Tibial nerve (tissue), 3 donors: ENCODE data around the gene EIF4ENIF1.

ENCODE experiments used
- POLR2A ChIP-seq, 2 donors: fragments of 450-650 bp; IDR thresholded peaks; one replicate each; pipeline ENCODE4 v1.6.1; 2017; ENCODE audit warnings: antibody characterized with exemption in 2 of 2, mild to moderate bottlenecking in 2 of 2, moderate library complexity in 2 of 2
- TF ChIP-seq, protein P1 (sequence below), 5 experiments: fragments of 200-600 bp in 3 of 5; fragments of 450-650 bp in 2 of 5; sonication (generic) in 3 of 5; IDR thresholded peaks; one replicate each; pipeline ENCODE4 v1.5.1; 2016 to 2019; ENCODE audit warnings: antibody characterized with exemption in 5 of 5, mild to moderate bottlenecking in 3 of 5, moderate library complexity in 2 of 5

DNA sequence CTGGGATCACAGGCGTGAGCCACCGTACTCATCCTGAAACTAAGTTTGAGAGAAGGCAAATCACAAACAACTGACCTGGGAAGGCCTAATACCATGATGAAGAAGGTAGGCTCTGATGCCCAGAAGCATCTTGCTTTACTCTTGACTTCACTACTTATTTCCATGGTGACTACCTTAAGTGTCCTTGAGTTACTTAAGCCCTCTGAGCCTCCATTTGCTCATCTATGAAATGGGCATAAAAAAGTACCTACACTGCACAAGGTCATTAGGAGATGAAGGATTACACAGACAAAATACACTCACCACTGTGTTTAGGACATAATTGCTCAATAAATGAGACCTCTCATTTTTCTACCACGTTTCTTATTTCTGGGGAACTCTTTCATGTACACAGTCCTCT, 27.9 kb downstream of the EIF4ENIF1 start:
- TF ChIP-seq, protein P1, sequence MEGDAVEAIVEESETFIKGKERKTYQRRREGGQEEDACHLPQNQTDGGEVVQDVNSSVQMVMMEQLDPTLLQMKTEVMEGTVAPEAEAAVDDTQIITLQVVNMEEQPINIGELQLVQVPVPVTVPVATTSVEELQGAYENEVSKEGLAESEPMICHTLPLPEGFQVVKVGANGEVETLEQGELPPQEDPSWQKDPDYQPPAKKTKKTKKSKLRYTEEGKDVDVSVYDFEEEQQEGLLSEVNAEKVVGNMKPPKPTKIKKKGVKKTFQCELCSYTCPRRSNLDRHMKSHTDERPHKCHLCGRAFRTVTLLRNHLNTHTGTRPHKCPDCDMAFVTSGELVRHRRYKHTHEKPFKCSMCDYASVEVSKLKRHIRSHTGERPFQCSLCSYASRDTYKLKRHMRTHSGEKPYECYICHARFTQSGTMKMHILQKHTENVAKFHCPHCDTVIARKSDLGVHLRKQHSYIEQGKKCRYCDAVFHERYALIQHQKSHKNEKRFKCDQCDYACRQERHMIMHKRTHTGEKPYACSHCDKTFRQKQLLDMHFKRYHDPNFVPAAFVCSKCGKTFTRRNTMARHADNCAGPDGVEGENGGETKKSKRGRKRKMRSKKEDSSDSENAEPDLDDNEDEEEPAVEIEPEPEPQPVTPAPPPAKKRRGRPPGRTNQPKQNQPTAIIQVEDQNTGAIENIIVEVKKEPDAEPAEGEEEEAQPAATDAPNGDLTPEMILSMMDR (IDR thresholded peaks at IDR 0.05), result no peak
- no peak for TF ChIP-seq POLR2A (IDR thresholded peaks at IDR 0.05)
